K562 (cell line): ENCODE measurements around the gene ATP5ME. TPM values are rescaled to one million over a fixed set of nuclear protein-coding genes. Genes with fewer than 3 reads are reported as not detected.

Experiments used
- ATAC-seq: fragments of 200-7000 bp; cut with Tn5 transposase; 3 replicates; pipeline ENCODE4 v1.9.1; 2020; ENCODE audit warnings: moderate library complexity
- BruUV-seq: library from RNA; stranded (reverse); fragments of 400-500 nt; replicated peaks from 2 replicates; lab custom pipeline; 2021; lab: Mats Ljungman, UMichigan
- CTCF ChIA-PET: fragments of 300-600 bp; formaldehyde crosslinking; extraction: SDS; loops from one replicate; lab custom pipeline; 2021; ENCODE audit warnings: low intra/inter-chr PET ratio; lab: Yijun Ruan, JAX
- POLR2A ChIA-PET: fragments of 300-600, 350-650 bp; sonication (Branson Sonifier 250); formaldehyde crosslinking; extraction: SDS; loops from one replicate; lab custom pipeline; 2021; ENCODE audit warnings: antibody characterized with exemption, inconsistent platforms; lab: Yijun Ruan, JAX
- DNase-seq, 4 experiments: peaks; one replicate each; pipeline versions ENCODE4 v3.0.0 to v3.0.0-alpha.2; 2011 to 2018; ENCODE audit warnings: low spot score in 3 of 4, mixed read lengths in 3 of 4; ENCODE audit errors: extremely low read depth in 1 of 4
- FAIRE-seq: peaks from 2 replicates; lab custom pipeline; 2011; peaks lifted over from hg19 to GRCh38; lab: Jason Lieb, UNC
- H2AFZ ChIP-seq: 2 replicates; pipeline ENCODE4 v1.6.0; 2011; ENCODE audit warnings: low read depth, low read length, control low read depth, inconsistent platforms
- H3K27ac ChIP-seq: fragments of 200-600 bp; 3 replicates; pipeline ENCODE4 v1.8.0; 2011; ENCODE audit warnings: low read depth, mild to moderate bottlenecking, control low read depth, inconsistent platforms, low read length, moderate library complexity, mixed read lengths; ENCODE audit errors: extremely low read depth
- H3K27me3 ChIP-seq, 2 experiments: fragments of 300-600 bp in 1 of 2; 2 replicates in 1 of 2; 3 replicates in 1 of 2; pipeline versions ENCODE4 v1.6.0 to v1.8.0; 2011; ENCODE audit warnings: inconsistent platforms in 2 of 2, low read length in 2 of 2, mild to moderate bottlenecking in 1 of 2, mixed read lengths in 1 of 2, moderate library complexity in 1 of 2; ENCODE audit not compliant: control insufficient read depth in 2 of 2, insufficient read depth in 2 of 2
- H3K36me3 ChIP-seq: fragments of 300-600 bp; 3 replicates; pipeline ENCODE4 v1.8.0; 2011; ENCODE audit warnings: mild to moderate bottlenecking, low read length, inconsistent platforms; ENCODE audit not compliant: control insufficient read depth, insufficient read depth
- H3K4me1 ChIP-seq, 2 experiments: fragments of 200-600 bp in 1 of 2; replicated peaks in 1 of 2; 2 replicates in 1 of 2; 3 replicates in 1 of 2; pipeline versions ENCODE4 v1.5.1 to v1.8.0; 2011; ENCODE audit warnings: inconsistent platforms in 2 of 2, low read length in 2 of 2, mild to moderate bottlenecking in 1 of 2, mixed read lengths in 1 of 2, moderate library complexity in 1 of 2; ENCODE audit not compliant: control insufficient read depth in 2 of 2, insufficient read depth in 2 of 2
- H3K4me2 ChIP-seq: 2 replicates; pipeline ENCODE4 v1.6.1; 2011; ENCODE audit warnings: low read length, control low read depth, inconsistent platforms, mixed read lengths; ENCODE audit not compliant: insufficient read depth
- H3K4me3 ChIP-seq: fragments of 200-600 bp; sonication (generic), shearing (Covaris generic); 2 replicates; pipeline ENCODE4 v1.5.1; 2016; ENCODE audit warnings: control low read depth, inconsistent platforms
- H3K79me2 ChIP-seq: fragments of 200-600 bp; 3 replicates; pipeline ENCODE4 v1.8.0; 2011; ENCODE audit warnings: low read length, inconsistent platforms; ENCODE audit not compliant: control insufficient read depth, insufficient read depth
- H3K9ac ChIP-seq, 2 experiments: 2 replicates each; pipeline versions ENCODE4 v1.6.0 to v1.6.1; 2011; ENCODE audit warnings: low read depth in 2 of 2, low read length in 2 of 2, control low read depth in 1 of 2, inconsistent platforms in 1 of 2, mild to moderate bottlenecking in 1 of 2, mixed read lengths in 1 of 2; ENCODE audit not compliant: insufficient read depth in 1 of 2
- H3K9me1 ChIP-seq: one replicate; pipeline ENCODE4 v1.6.0; 2011; ENCODE audit warnings: inconsistent platforms, mild to moderate bottlenecking, low read length, moderate library complexity; ENCODE audit not compliant: control insufficient read depth, insufficient read depth
- H3K9me3 ChIP-seq: replicated peaks from 2 replicates; pipeline ENCODE4 v1.5.1; 2011; ENCODE audit warnings: low read depth, low read length, inconsistent platforms; ENCODE audit not compliant: control insufficient read depth, insufficient read depth
- H4K20me1 ChIP-seq: replicated peaks from 2 replicates; pipeline ENCODE4 v1.6.1; 2011; ENCODE audit warnings: low read length, inconsistent platforms, mixed read lengths; ENCODE audit not compliant: control insufficient read depth, insufficient read depth
- ATF2 ChIP-seq: sonication (generic); formaldehyde crosslinking; IDR thresholded peaks from 2 replicates; pipeline ENCODE4 v1.8.1; 2022; ENCODE audit warnings: missing genetic modification reagents
- GTF2A2 ChIP-seq: IDR thresholded peaks from 2 replicates; pipeline ENCODE4 v1.6.1; 2016; ENCODE audit warnings: mild to moderate bottlenecking, missing genetic modification characterization, missing compliant biosample characterization
- TAF7 ChIP-seq: fragments of 450-650 bp; IDR thresholded peaks from 2 replicates; pipeline ENCODE4 v1.6.1; 2016; ENCODE audit warnings: missing genetic modification characterization, missing compliant biosample characterization
- ZNF133 ChIP-seq: fragments of 250-450 bp; sonication (Bioruptor Pico); IDR thresholded peaks from 2 replicates; pipeline ENCODE4 v1.4.0; 2020; ENCODE audit warnings: mild to moderate bottlenecking
- ZNF134 ChIP-seq: fragments of 250-450 bp; sonication (Bioruptor Pico); conservative IDR thresholded peaks from 2 replicates; pipeline ENCODE4 v1.4.0; 2020
- WGBS: fragments of 100-300 bp; shearing (Covaris generic); methylation state at CpG from one replicate; pipeline ENCODE4 v1.1.6; 2016; ENCODE audit warnings: low coverage, mixed read lengths; ENCODE audit not compliant: insufficient coverage; ENCODE audit errors: missing lambda C conversion rate; 5-methylcytosine and 5-hydroxymethylcytosine counted together
- in situ Hi-C: fragments of 300-500 bp; cut with MboI; formaldehyde crosslinking; loops from 4 replicates; pipeline ENCODE4 v1.15.0; 2018; ENCODE audit warnings: inconsistent platforms, mixed read lengths
- intact Hi-C: fragments of 100-400 bp; cut with micrococcal nuclease; formaldehyde crosslinking; loops from 2 replicates; pipeline ENCODE4 v1.14.2; 2022
- polyA plus RNA-seq, 8 experiments: library from polyadenylated mRNA; depleted of rRNA in 4 of 8; stranded (reverse) in 5 of 8; unstranded in 3 of 8; fragments of >200 nt; fragmentation: Nextera tagmentation in 2 of 8; fragmentation: Illumina TruSeq in 1 of 8; extraction: Ambion mirVana in 2 of 8; extraction: Trizol in 1 of 8; gene quantifications; 2 replicates each; pipeline versions ENCODE4 v1.2.1 to v1.2.3, GENCODE V29; 2011 to 2014; ENCODE audit warnings: inconsistent platforms in 1 of 8, missing spikeins in 1 of 8
- total RNA-seq, 7 experiments: library from RNA; depleted of rRNA in 6 of 7; stranded (reverse); fragments of >200 nt in 6 of 7; fragmentation: Illumina TruSeq in 2 of 7; extraction: Trizol in 2 of 7; gene quantifications; 2 replicates each; pipeline versions ENCODE4 v1.2.1 to v1.2.3, GENCODE V29; 2011 to 2021; ENCODE audit warnings: low replicate concordance in 1 of 7
- TF ChIP-seq, protein P1 (sequence below): sonication (generic); formaldehyde crosslinking; IDR thresholded peaks from 2 replicates; pipeline ENCODE4 v1.8.1; 2022; ENCODE audit warnings: missing genetic modification reagents
- TF ChIP-seq, protein P2 (sequence below): fragments of 450-650 bp; IDR thresholded peaks from 2 replicates; pipeline ENCODE4 v1.6.1; 2016; ENCODE audit warnings: low read depth, mild to moderate bottlenecking, moderate library complexity

The ATP5ME gene
- total and polyA plus RNA-seq, 9 of the 15 experiments (the other 6 are each of a cell fraction or from before 2014, with no cell fraction given): 509 to 2,480 (median 887) TPM

- CTCF ChIA-PET: no interaction called here
- FAIRE-seq: no peak
Observed at GRCh38 chr4:689723-690122, 15.6 kb upstream of the ATP5ME start.

More at GRCh38 chr4:689723-690122, 15.6 kb upstream of the ATP5ME start:
- BruUV-seq: no TSS peak
- ATAC-seq: no peak
- Histone ChIP-seq H3K27me3 (no peaks in the 10 kb centered on the region), H3K4me3 (no peak overlapping the region), H3K79me2 (peaks cover 7% of the 10 kb centered on the region; the same call in 2 of the 3 replicates), H3K9ac (peak overlapping the region in 1 of 2 experiments; percentile 80; a peak in 2 of 4 replicates), H3K9me3 (no peaks in the 10 kb centered on the region), H3K36me3 (no peaks in the 10 kb centered on the region), H3K4me1 (peaks cover 21 to 61% of the 10 kb centered on the region in 2 experiments), H2AFZ (no peak overlapping the region), H3K9me1 (no peaks in the 10 kb centered on the region), H3K4me2 (no peak overlapping the region), H3K27ac (no peak overlapping the region), H4K20me1 (no peaks in the 10 kb centered on the region)
- intact Hi-C loops: loop anchor here (10.0 kb wide), 2 partner anchors 45 to 295 kb away; partner anchors contain the start of gene IDUA
- no peak for DNase-seq
- TF ChIP-seq ZNF133 (CRISPR knock-in tag) (no peak), GTF2A2 (tag) (no peak), ZNF134 (CRISPR knock-in tag) (no peak), TAF7 (tag) (no peak), ATF2 (CRISPR knock-in tag) (no peak)
- TF ChIP-seq, protein P1, sequence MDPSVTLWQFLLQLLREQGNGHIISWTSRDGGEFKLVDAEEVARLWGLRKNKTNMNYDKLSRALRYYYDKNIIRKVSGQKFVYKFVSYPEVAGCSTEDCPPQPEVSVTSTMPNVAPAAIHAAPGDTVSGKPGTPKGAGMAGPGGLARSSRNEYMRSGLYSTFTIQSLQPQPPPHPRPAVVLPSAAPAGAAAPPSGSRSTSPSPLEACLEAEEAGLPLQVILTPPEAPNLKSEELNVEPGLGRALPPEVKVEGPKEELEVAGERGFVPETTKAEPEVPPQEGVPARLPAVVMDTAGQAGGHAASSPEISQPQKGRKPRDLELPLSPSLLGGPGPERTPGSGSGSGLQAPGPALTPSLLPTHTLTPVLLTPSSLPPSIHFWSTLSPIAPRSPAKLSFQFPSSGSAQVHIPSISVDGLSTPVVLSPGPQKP (CRISPR knock-in tag): no peak
- TF ChIP-seq, protein P2, sequence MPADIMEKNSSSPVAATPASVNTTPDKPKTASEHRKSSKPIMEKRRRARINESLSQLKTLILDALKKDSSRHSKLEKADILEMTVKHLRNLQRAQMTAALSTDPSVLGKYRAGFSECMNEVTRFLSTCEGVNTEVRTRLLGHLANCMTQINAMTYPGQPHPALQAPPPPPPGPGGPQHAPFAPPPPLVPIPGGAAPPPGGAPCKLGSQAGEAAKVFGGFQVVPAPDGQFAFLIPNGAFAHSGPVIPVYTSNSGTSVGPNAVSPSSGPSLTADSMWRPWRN: no peak
- in situ Hi-C loops: no loop called here
- WGBS: 60% methylated on average over 7 of the region's 8 CpGs
- POLR2A ChIA-PET: interaction anchor here (1.0 to 1.3 kb wide), 2 partner anchors 8 to 11 kb away, joined by 4 read pairs; no protein-coding TSS in a partner anchor
